22Rv1 (cell line): ENCODE measurements around the gene ATP2C1.
A peak's percentile ranks its signal among the peaks of the same experiment; 100 is the strongest.

Source experiments
- H3K27ac ChIP-seq: fragments of 450-650 bp; 2 replicates; pipeline ENCODE4 v1.5.1; 2017
- ZFX ChIP-seq: fragments of 450-650 bp; IDR thresholded peaks from 2 replicates; pipeline ENCODE4 v1.6.1; 2017; ENCODE audit warnings: antibody characterized with exemption, borderline replicate concordance
- TF ChIP-seq, protein P1 (sequence below): fragments of 450-650 bp; IDR thresholded peaks from 2 replicates; pipeline ENCODE4 v1.5.1; 2017; ENCODE audit warnings: mild to moderate bottlenecking

The ATP2C1 gene

GRCh38 chr3:130893376-130894129 is at the start of gene ATP2C1:
Gene ATP2C1, plus strand, starts transcription at chr3:130894084. Its CDS starts 686 bp downstream, at chr3:130894770.
- peak within 1 kb of the TSS; percentile 85 for H3K27ac ChIP-seq
- no peak for TF ChIP-seq ZFX
- TF ChIP-seq, protein P1, sequence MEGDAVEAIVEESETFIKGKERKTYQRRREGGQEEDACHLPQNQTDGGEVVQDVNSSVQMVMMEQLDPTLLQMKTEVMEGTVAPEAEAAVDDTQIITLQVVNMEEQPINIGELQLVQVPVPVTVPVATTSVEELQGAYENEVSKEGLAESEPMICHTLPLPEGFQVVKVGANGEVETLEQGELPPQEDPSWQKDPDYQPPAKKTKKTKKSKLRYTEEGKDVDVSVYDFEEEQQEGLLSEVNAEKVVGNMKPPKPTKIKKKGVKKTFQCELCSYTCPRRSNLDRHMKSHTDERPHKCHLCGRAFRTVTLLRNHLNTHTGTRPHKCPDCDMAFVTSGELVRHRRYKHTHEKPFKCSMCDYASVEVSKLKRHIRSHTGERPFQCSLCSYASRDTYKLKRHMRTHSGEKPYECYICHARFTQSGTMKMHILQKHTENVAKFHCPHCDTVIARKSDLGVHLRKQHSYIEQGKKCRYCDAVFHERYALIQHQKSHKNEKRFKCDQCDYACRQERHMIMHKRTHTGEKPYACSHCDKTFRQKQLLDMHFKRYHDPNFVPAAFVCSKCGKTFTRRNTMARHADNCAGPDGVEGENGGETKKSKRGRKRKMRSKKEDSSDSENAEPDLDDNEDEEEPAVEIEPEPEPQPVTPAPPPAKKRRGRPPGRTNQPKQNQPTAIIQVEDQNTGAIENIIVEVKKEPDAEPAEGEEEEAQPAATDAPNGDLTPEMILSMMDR, result no peak

DNA sequence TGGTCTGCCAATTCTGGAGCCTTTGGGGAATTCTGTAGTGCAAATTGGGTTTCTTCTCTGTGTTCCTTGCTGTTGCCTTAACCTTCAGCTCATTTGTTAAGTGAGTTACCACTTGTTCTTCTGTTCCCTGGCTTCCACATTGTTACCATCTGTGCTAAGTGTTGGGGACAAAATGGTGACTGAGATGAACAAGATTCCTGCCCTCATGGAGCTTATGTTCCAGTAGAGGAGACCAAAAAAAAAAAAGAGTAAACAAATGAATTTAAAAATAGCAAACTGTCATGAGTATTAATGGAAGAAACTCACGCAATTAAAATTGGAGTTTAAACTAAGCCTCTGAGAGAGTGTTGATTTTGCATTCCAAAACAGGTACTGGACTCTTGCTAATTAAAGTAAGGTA is 49.4 kb upstream of the ATP2C1 start:
- TF ChIP-seq ZFX, result no peak
- TF ChIP-seq, protein P1, result no peak

GRCh38 chr3:130846181-130846580 is 47.7 kb upstream of the ATP2C1 start:
- H3K27ac ChIP-seq, result no peak overlapping the region
- TF ChIP-seq ZFX, result no peak
- TF ChIP-seq, protein P1, result no peak

More for the DNA sequence above, 49.4 kb upstream of the ATP2C1 start:
- no peak overlapping the region for H3K27ac ChIP-seq

DNA sequence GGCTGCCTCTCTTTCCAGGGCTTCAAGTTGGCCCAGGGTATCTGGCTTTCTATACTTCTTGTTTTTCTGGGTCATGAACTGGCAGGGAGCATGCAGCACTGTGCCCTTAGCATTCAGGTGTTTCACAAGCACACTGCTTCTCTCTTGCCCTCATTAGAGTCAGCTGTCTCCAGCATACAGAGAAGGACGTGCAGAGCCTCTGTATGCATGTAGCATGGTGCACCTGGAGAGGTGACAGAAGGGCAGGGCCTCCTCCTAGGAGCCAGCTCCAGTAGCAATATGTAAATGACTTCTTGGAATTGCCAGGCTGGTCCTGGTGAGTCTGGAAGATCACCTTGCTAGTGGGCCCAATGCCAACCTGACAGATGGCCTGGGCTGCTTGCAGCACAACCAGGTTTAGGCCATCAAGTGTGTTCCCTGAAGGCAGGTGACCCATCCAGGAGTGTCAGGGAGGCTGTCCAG is 44.8 kb upstream of the ATP2C1 start:
- peak overlapping the region; percentile 61 for H3K27ac ChIP-seq

GRCh38 chr3:130850044-130850797 is 43.7 kb upstream of the ATP2C1 start:
- H3K27ac ChIP-seq, result peak overlapping the region; percentile 61

More for the DNA sequence above, 44.8 kb upstream of the ATP2C1 start:
- no peak for TF ChIP-seq ZFX
- TF ChIP-seq, protein P1, result no peak

DNA sequence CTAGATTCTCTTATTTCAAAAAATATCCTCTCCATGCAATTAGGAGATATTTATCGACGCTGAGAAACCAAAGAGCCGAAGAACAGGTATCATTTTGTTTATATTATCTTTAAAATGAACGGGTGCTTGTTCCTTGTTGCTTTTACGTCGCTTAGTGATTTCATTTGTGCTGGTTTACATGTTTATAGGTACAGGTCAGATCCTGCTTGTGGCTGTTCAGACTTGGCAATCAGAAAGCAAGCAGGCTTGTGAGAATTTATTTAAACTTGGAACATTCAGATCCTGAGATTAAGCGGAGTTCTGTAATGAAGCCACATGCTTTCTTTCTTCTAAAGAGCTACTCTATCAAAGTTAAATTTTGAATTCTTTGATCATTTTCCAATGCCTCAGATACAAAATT is 43.0 kb upstream of the ATP2C1 start:
- H3K27ac ChIP-seq, result peak overlapping the region; percentile 61
- TF ChIP-seq, protein P1, result no peak
- TF ChIP-seq ZFX, result no peak

More at GRCh38 chr3:130850044-130850797, 43.7 kb upstream of the ATP2C1 start:
- TF ChIP-seq, protein P1, result no peak
- TF ChIP-seq ZFX, result no peak
